ENCODE results near the gene WDFY2.

The WDFY2 gene

GRCh38 chr13:51763486-51763885, 179.2 kb downstream of the WDFY2 start:
- DNase-seq (ENCODE audit: insufficient read length, low spot score) (no peak), FAIRE-seq (no peak)

DNA sequence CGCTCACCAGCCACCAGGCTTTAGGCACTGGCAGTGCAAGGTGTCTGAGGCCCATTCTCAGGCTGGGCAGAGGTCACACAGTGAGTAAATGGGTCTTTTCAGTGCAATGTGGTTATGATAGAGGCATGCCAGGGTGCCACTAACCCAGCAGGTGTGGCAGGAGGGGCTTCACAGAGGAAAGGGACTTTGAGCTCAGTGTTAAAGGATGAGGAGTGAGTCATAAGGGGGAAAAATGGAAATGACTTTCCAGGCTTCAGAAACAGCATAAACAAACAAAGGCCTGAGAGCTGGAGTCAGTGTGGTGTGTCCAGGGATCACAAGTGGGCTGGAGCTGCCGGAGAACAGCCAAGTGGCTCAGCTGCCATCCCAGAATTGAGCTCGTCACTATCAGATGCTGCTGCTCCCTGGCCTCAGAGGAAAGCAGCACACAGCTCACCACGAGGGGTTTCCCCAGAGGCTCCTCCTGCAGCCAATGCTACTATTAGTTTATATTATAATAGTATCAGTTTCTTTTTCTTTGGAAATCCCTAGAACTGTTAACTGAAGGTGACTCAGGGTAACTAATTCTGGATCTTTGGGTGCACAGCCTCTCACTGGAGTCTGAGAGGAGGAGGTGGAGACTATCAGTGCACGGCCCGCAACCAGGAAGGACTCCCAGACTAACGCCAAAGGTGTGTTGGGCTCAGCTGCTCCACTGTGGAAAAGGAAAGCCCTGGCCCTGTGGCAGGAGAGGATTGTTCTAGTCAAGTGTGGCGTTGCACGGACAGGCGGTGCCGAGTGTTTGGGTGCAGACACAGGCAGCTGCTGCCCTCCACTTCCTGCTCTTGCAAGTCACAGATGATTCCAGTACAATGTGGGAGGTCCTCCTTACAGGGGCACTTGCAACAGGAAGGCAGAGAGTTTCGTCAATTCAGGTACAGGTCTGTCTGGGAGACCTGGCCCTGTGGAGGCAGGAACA, 180.2 kb downstream of the WDFY2 start:
- no peak for FAIRE-seq
- DNase-seq (ENCODE audit: insufficient read length, low spot score): no peak

More at GRCh38 chr13:51763486-51763885, 179.2 kb downstream of the WDFY2 start:
- TF ChIP-seq, protein P1, sequence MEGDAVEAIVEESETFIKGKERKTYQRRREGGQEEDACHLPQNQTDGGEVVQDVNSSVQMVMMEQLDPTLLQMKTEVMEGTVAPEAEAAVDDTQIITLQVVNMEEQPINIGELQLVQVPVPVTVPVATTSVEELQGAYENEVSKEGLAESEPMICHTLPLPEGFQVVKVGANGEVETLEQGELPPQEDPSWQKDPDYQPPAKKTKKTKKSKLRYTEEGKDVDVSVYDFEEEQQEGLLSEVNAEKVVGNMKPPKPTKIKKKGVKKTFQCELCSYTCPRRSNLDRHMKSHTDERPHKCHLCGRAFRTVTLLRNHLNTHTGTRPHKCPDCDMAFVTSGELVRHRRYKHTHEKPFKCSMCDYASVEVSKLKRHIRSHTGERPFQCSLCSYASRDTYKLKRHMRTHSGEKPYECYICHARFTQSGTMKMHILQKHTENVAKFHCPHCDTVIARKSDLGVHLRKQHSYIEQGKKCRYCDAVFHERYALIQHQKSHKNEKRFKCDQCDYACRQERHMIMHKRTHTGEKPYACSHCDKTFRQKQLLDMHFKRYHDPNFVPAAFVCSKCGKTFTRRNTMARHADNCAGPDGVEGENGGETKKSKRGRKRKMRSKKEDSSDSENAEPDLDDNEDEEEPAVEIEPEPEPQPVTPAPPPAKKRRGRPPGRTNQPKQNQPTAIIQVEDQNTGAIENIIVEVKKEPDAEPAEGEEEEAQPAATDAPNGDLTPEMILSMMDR (IDR thresholded peaks at IDR 0.05; ENCODE audit: insufficient read depth, missing control alignments): no peak

GRCh38 chr13:51765142-51765515, 180.9 kb downstream of the WDFY2 start:
- DNase-seq (ENCODE audit: insufficient read length, low spot score) (no peak), FAIRE-seq (no peak)
- TF ChIP-seq, protein P1 (IDR thresholded peaks at IDR 0.05; ENCODE audit: insufficient read depth, missing control alignments): no peak

More for the DNA sequence above, 180.2 kb downstream of the WDFY2 start:
- TF ChIP-seq, protein P1 (IDR thresholded peaks at IDR 0.05; ENCODE audit: insufficient read depth, missing control alignments): no peak

DNA sequence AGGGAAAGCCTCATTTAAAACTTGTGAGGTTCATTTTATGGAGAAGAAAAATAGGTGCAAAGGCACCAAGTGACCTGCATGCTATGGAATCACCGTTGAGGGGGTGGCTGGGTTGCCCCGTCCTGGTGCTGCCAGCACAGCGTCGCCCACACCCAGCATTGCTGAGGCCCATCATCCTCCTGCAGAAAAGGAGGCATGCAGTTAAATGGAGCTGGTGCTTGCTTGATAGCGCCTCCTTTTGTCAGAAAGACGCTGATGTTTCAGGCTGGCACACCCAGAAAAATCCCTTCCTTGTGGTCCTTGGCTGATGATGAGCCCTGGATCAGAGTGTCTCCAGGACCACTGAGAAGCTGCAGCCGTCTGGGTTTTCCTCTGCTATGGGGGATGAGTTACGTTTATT, 182.8 kb downstream of the WDFY2 start:
- no peak for FAIRE-seq

DNA sequence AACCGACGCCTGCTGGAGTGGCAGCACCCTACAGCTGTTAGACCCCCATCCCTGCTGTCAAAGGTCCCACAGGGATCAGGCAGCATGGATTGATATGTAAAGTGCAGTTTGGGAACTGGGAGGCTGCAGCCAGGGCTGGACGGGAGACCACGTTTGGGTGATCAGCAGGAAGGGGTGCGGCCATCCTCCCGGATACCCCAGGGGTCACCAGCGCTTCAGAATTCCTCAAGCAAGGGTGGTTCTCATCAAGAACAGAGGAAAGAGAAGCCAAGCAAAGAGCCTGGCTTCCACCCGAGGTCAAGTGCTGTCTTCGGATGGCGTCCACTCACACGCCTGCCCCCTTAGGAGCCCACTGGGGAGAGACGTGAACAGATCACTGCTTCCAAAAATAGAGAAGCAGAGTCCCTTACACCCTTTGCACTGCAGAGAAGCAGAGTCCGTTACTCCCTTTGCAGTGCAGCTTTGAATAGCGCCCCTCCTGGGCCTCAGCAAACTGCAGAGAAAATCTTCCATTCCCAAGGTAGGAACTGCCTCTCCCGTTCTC, 184.2 kb downstream of the WDFY2 start:
- TF ChIP-seq, protein P1 (IDR thresholded peaks at IDR 0.05; ENCODE audit: insufficient read depth, missing control alignments): no peak
- no peak for FAIRE-seq
- no peak for DNase-seq (ENCODE audit: insufficient read length, low spot score)

More for the DNA sequence above, 182.8 kb downstream of the WDFY2 start:
- DNase-seq (ENCODE audit: insufficient read length, low spot score): no peak
- TF ChIP-seq, protein P1 (IDR thresholded peaks at IDR 0.05; ENCODE audit: insufficient read depth, missing control alignments): no peak

DNA sequence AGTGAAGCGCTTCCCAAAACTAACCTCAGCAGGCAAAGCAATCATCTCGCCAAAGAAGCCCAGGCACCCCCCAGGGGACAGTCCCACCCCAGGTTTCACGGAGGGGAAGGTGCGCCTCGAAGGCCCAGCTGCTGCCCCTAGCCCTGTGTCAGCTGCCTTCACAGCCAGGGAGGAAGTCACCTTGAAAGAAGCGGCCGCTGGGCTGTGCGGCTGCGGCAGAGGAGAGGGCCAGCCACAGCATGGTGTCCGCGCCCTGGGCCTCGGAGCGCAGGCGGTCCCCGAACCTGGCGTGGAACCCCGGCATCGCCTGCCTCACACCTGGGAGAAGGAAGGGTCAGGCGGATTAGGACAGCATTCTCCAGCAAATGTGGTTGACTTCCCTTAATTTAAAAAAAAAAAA, 184.7 kb downstream of the WDFY2 start:
- FAIRE-seq (no peak), DNase-seq (ENCODE audit: insufficient read length, low spot score) (no peak)
- TF ChIP-seq, protein P1 (IDR thresholded peaks at IDR 0.05; ENCODE audit: insufficient read depth, missing control alignments): no peak
